T-helper 1 cell treated with Interleukin-12 subunit alpha and Interleukin-12 subunit beta and Interleukin-4 antibody, amounts not matched to agents 30 μg/mL and 1 μg/mL, for 36 hours (primary cell): ENCODE measurements around the gene TMEM120B.
"Not testable (repeated sequence)": the region's sequence is repeated elsewhere in the genome, so short reads cannot be mapped to it uniquely, and the experiment has no call there.

Experiments
- H3K27ac Mint-ChIP-seq: one replicate; pipeline ENCODE4 v1.8.0; 2021; ENCODE audit warnings: mild to moderate bottlenecking, mixed read lengths
- H3K27me3 Mint-ChIP-seq: one replicate; pipeline ENCODE4 v1.8.0; 2021; ENCODE audit warnings: low read depth, mixed read lengths
- H3K36me3 Mint-ChIP-seq: one replicate; pipeline ENCODE4 v1.8.0; 2021; ENCODE audit warnings: low read depth, mixed read lengths
- H3K4me1 Mint-ChIP-seq: one replicate; pipeline ENCODE4 v1.8.0; 2021; ENCODE audit warnings: low read depth, mixed read lengths
- H3K4me3 Mint-ChIP-seq: one replicate; pipeline ENCODE4 v1.8.0; 2021; ENCODE audit warnings: mild to moderate bottlenecking, moderate library complexity, mixed read lengths
- H3K9me3 Mint-ChIP-seq: one replicate; pipeline ENCODE4 v1.8.0; 2021; ENCODE audit warnings: mixed read lengths

The TMEM120B gene

GRCh38 chr12:121781998-121782979 lies 69.7 kb downstream of the TMEM120B start:
- Mint-ChIP-seq H3K27me3 (no peaks in the 10 kb centered on the region), H3K27ac (peak overlapping the region; percentile 91), H3K36me3 (peaks cover 34% of the 10 kb centered on the region), H3K4me1 (peaks cover 41% of the 10 kb centered on the region), H3K9me3 (no peaks in the 10 kb centered on the region), H3K4me3 (peak overlapping the region; percentile 66)

DNA sequence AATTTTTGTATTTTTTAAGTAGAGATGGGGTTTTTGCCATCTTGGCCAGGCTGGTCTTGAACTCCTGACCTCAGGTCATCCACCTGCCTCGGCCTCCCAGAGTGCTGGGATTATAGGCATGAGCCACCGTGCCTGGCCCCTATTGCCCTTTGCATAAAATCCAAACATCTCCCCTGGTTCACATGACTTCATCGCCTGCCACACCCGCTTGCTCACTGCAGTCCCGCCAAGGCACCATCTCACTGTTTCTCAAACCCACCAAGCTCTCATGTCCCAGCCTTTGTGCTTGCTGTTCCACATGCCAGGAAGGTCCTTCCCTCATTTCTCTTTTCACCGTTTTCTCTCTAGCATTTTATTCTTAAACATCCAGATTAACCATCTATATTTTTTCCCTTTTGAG lies 71.2 kb downstream of the TMEM120B start:
- H3K27me3 Mint-ChIP-seq, result no peaks in the 10 kb centered on the region
- H3K36me3 Mint-ChIP-seq, result peaks cover 30% of the 10 kb centered on the region
- H3K4me1 Mint-ChIP-seq, result peaks cover 53% of the 10 kb centered on the region
- H3K27ac Mint-ChIP-seq, result peak overlapping the region; percentile 75
- H3K9me3 Mint-ChIP-seq, result no peaks in the 10 kb centered on the region
- peak overlapping the region; percentile 48 for H3K4me3 Mint-ChIP-seq

DNA sequence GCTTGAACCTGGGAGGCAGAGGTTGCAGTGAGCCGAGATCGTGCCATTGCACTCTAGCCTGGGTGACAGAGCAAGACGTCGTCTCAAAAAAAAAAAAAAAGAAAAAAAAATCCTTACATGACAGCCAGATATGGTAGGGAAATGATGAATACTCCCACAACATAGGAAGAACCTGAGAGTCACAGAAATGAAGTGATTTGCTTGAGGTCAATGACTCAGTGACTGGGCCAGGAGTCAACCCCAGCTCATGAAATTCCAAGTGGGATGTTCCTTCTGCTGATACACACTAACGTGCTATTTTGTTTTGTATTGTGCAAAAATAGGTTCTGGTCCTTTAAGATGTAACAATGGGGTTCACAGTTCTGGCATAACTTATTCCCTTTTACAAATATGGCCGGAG lies 71.9 kb downstream of the TMEM120B start:
- H3K36me3 Mint-ChIP-seq, result peaks cover 27% of the 10 kb centered on the region
- no peaks in the 10 kb centered on the region for H3K9me3 Mint-ChIP-seq
- H3K27ac Mint-ChIP-seq, result peak overlapping the region; percentile 79
- peaks cover 56% of the 10 kb centered on the region for H3K4me1 Mint-ChIP-seq
- peak overlapping the region; percentile 61 for H3K4me3 Mint-ChIP-seq
- no peaks in the 10 kb centered on the region for H3K27me3 Mint-ChIP-seq

- Mint-ChIP-seq H3K27me3 (no peaks in the 10 kb centered on the region), H3K9me3 (no peaks in the 10 kb centered on the region), H3K4me3 (peak overlapping the region; percentile 69), H3K36me3 (peaks cover 29% of the 10 kb centered on the region), H3K27ac (peak overlapping the region; percentile 97), H3K4me1 (peaks cover 67% of the 10 kb centered on the region)
These were observed 73.9 kb downstream of the TMEM120B start for GRCh38 chr12:121786440-121786825.

- peaks cover 64% of the 10 kb centered on the region for H3K4me1 Mint-ChIP-seq
- no peaks in the 10 kb centered on the region for H3K9me3 Mint-ChIP-seq
- H3K27ac Mint-ChIP-seq, result peak overlapping the region; percentile 97
- H3K27me3 Mint-ChIP-seq, result no peaks in the 10 kb centered on the region
- peak overlapping the region; percentile 69 for H3K4me3 Mint-ChIP-seq
- H3K36me3 Mint-ChIP-seq, result peaks cover 30% of the 10 kb centered on the region
These were observed 74.8 kb downstream of the TMEM120B start for GRCh38 chr12:121787063-121788025.

DNA sequence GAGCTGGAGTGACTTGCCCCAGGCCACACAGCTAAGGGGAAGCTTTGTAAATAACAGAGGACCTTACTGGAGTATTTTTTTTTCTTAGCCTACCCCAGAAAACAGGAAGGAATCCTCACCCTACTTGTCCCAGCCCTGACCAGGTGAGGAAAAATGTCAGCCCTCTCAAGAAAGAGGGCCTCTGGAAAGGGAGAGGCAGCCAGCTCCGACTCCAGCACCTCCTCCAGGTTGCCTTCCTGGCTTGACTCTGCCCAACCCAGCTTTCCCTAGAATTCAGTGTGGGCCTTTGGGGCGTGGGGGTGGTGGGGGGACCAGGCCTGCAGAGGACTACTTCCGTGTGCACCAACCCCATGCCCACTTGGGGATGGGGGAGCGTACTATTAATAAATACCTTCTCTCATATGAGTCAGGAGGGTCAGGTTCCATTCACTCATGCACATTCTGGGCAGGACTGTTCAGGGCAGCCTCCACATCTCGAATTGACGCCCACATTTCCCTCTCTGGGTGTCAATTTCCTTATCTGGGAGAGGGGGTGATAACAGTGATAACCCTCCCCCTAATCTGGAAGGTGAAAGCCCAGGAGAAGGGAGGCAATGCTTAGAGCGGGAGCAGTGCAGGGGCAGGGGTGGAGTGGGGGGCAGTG lies 75.7 kb downstream of the TMEM120B start:
- Mint-ChIP-seq H3K9me3 (no peaks in the 10 kb centered on the region), H3K27ac (peak overlapping the region; percentile 97), H3K4me1 (peaks cover 60% of the 10 kb centered on the region), H3K36me3 (peaks cover 32% of the 10 kb centered on the region), H3K27me3 (no peaks in the 10 kb centered on the region), H3K4me3 (peak overlapping the region; percentile 69)

- Mint-ChIP-seq H3K4me3 (peak overlapping the region; percentile 87), H3K36me3 (peaks cover 29% of the 10 kb centered on the region), H3K27ac (peak overlapping the region; percentile 97)
These were observed 76.8 kb downstream of the TMEM120B start for GRCh38 chr12:121789233-121789781.

DNA sequence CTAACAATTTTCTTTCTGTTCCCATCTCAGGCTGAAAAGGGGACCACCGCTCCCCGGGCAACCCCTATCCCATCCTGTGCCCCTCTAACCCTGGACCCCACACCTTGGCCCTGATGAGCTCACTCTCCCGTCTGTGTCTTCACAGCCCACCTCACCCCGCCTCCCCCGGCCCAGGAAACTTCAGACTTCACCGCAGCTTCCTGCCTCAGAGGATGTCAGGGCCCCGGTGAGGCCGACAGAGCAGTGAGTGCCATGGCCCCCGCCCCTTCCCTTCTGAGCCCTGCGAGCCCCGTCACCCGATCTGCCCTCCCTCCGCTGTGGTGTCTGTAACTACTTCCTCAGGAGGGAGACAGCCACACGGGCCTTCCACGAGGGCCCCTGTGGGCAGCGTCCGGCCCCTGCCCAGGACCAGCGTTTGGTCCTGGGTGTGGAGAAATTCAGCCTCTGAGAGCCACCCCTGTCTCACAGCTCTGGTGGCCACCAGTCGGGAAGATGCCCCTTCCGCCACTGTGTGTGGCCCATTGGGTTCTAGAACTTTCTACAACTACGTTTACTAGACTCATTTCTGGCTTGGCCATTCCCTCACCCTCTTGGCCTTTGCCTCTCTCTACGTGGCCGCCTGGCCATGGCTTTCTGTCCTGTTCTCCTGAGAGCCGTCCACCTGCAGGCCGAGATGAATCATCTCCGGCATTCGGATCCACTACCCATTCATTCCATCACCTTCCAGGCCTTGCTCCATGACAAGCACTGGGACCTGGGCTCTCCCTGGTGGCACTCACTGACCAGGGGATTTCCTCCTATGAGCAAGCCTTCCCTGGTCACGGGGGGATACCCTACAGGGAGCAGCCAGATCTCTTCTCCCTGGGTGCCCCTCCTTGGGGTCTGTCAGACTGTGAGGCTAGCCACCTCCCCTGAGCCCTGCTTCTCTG lies 77.5 kb downstream of the TMEM120B start:
- Mint-ChIP-seq H3K4me1 (peaks cover 57% of the 10 kb centered on the region), H3K27ac (peak overlapping the region; percentile 97), H3K4me3 (peak overlapping the region; percentile 87), H3K27me3 (no peaks in the 10 kb centered on the region), H3K9me3 (no peaks in the 10 kb centered on the region), H3K36me3 (peaks cover 25% of the 10 kb centered on the region)

More at GRCh38 chr12:121789233-121789781, 76.8 kb downstream of the TMEM120B start:
- Mint-ChIP-seq H3K4me1 (peaks cover 57% of the 10 kb centered on the region), H3K27me3 (no peaks in the 10 kb centered on the region), H3K9me3 (no peaks in the 10 kb centered on the region)

DNA sequence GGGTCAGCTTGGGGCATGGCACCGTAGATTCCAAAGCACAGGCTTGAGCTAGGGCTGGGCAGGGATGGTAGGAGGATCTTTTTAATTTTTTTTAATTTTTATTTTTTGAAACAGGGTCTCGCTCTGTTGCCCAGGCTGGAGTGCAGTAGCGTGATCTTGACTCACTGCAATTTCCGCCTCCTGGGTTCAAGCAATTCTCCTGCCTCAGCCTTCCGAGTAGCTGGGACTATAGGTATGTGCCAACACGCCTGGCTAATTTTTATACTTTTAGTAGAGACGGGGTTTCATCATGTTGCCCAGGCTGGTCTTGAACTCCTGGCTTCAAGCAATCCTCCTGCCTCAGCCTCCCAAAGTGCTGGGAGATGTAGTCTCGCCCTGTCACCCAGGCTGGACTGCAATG lies 78.2 kb downstream of the TMEM120B start:
- Mint-ChIP-seq H3K36me3 (peaks cover 28% of the 10 kb centered on the region), H3K4me3 (peak overlapping the region; percentile 91), H3K27ac (peak overlapping the region; percentile 97), H3K4me1 (peaks cover 59% of the 10 kb centered on the region)
- H3K27me3 Mint-ChIP-seq, H3K9me3 Mint-ChIP-seq: not testable (repeated sequence)

DNA sequence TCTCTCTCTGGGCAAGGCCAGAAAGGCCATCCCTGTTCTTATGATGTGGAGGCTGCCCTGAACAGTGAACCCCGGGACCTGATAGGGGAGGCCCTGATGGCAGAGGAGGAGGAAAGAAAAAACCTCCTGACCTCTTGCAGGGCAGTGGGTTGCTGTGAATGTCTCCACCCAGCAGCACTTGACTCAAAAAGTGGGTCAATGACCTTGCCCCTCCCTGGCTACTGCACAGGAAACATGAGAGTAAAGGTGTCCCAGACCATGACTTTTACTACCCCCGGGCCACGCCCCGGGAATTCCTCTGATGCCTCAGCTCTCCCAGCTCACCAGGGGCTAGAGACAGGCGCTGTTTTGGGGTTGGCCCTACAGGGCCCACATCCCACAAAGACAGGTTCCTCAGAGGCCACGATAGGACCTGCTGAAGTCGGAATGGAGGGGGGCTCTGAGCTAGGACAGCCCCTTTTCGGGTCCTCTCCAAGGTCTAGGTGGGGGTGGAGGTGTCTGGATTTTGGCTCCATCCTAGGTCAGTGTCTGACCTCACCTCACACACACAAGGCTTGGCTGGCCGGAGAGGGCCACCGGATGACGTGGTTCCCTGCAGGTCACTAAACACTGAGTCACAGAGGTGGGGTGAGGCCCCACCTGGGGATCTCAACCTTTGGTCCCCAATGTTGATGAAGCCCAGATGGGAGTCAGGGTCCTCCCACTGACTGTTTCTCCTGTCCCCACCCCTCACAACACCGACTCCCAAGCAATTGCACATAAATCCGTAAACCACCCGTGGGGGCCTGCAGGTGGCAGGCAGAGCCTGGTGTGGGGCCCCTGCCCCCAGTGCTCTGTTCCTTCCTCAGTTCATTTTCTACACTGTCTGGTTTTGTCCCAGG lies 79.4 kb downstream of the TMEM120B start:
- Mint-ChIP-seq H3K4me3 (peak overlapping the region; percentile 91), H3K36me3 (peaks cover 22% of the 10 kb centered on the region), H3K4me1 (peaks cover 53% of the 10 kb centered on the region), H3K9me3 (no peaks in the 10 kb centered on the region), H3K27ac (peak overlapping the region; percentile 88), H3K27me3 (no peaks in the 10 kb centered on the region)

GRCh38 chr12:121792607-121793439 lies 80.3 kb downstream of the TMEM120B start:
- Mint-ChIP-seq H3K4me3 (peak overlapping the region; percentile 91), H3K27me3 (no peaks in the 10 kb centered on the region), H3K27ac (peak overlapping the region; percentile 88), H3K36me3 (peaks cover 24% of the 10 kb centered on the region), H3K9me3 (no peaks in the 10 kb centered on the region), H3K4me1 (peaks cover 49% of the 10 kb centered on the region)

GRCh38 chr12:121793440-121793837 lies 80.9 kb downstream of the TMEM120B start, which contains the start of gene RHOF:
RHOF (minus strand) TSS chr12:121793688; CDS start chr12:121793633, 55 bp downstream.
- H3K9me3 Mint-ChIP-seq, result no peaks in the 10 kb centered on the region
- peaks cover 27% of the 10 kb centered on the region for H3K36me3 Mint-ChIP-seq
- H3K27ac Mint-ChIP-seq, result peak within 1 kb of the TSS; percentile 96
- H3K4me3 Mint-ChIP-seq, result peak within 1 kb of the TSS; percentile 91
- peaks cover 47% of the 10 kb centered on the region for H3K4me1 Mint-ChIP-seq
- H3K27me3 Mint-ChIP-seq, result no peaks in the 10 kb centered on the region
